K562 (cell line): Measurements from ENCODE around the gene BECN2. TPM values are rescaled to one million over a fixed set of nuclear protein-coding genes. Genes with fewer than 3 reads are reported as not detected.

Experiments used
- ADNP ChIP-seq: fragments of 200-800 bp; sonication (Bioruptor generic); IDR thresholded peaks from 2 replicates; pipeline ENCODE4 v1.6.1; 2016; ENCODE audit warnings: missing genetic modification characterization, missing compliant biosample characterization
- FOXJ2 ChIP-seq: fragments of 200-800 bp; sonication (Bioruptor generic); IDR thresholded peaks from 2 replicates; pipeline ENCODE4 v1.6.1; 2016; ENCODE audit warnings: missing genetic modification characterization, missing compliant biosample characterization
- HCFC1 ChIP-seq: IDR thresholded peaks from 2 replicates; pipeline ENCODE4 v1.6.1; 2012; ENCODE audit warnings: low read depth, low read length, improper control_type of control experiment
- JUN ChIP-seq, 2 experiments: sonication (generic) in 1 of 2; formaldehyde crosslinking in 1 of 2; IDR thresholded peaks; 2 replicates each; pipeline versions ENCODE4 v1.6.1 to v1.8.0; 2012 to 2022; ENCODE audit warnings: borderline replicate concordance in 2 of 2, mild to moderate bottlenecking in 2 of 2, improper control_type of control experiment in 1 of 2, low read depth in 1 of 2, low read length in 1 of 2, missing genetic modification reagents in 1 of 2
- NR2C2 ChIP-seq, 2 experiments: fragments of 200-800 bp in 1 of 2; sonication (Bioruptor generic) in 1 of 2; sonication (generic) in 1 of 2; formaldehyde crosslinking in 1 of 2; IDR thresholded peaks; 2 replicates each; pipeline versions ENCODE4 v1.6.1 to v1.8.0; 2016 to 2022; ENCODE audit warnings: mild to moderate bottlenecking in 1 of 2, missing compliant biosample characterization in 1 of 2, missing genetic modification characterization in 1 of 2, missing genetic modification reagents in 1 of 2
- NRF1 ChIP-seq, 2 experiments: fragments of 450-650 bp; IDR thresholded peaks in 1 of 2; conservative IDR thresholded peaks in 1 of 2; 2 replicates each; pipeline ENCODE4 v1.6.1; 2014; ENCODE audit warnings: mild to moderate bottlenecking in 2 of 2
- PHF8 ChIP-seq: fragments of 200-600 bp; sonication (generic); IDR thresholded peaks from 2 replicates; pipeline ENCODE4 v1.6.1; 2012; ENCODE audit warnings: mixed run types, mild to moderate bottlenecking, inconsistent platforms, low read length, moderate library complexity, borderline replicate concordance
- SMARCC2 ChIP-seq: fragments of 450-650 bp; IDR thresholded peaks from 2 replicates; pipeline ENCODE4 v1.6.1; 2017; ENCODE audit warnings: antibody characterized with exemption, moderate library complexity, mild to moderate bottlenecking, low read depth
- SMARCE1 ChIP-seq: fragments of 450-650 bp; IDR thresholded peaks from 2 replicates; pipeline ENCODE4 v1.7.1; 2016; ENCODE audit warnings: mild to moderate bottlenecking
- USF2 ChIP-seq: sonication (generic); formaldehyde crosslinking; IDR thresholded peaks from 2 replicates; pipeline ENCODE4 v1.5.0; 2020; ENCODE audit warnings: missing genetic modification reagents
- ZBTB2 ChIP-seq: fragments of 450-650 bp; IDR thresholded peaks from 2 replicates; pipeline ENCODE4 v1.6.1; 2016; ENCODE audit warnings: antibody characterized with exemption
- ZNF184 ChIP-seq: sonication (generic); formaldehyde crosslinking; IDR thresholded peaks from 2 replicates; pipeline ENCODE4 v1.5.0; 2020; ENCODE audit warnings: missing genetic modification reagents
- ZNF354B ChIP-seq: fragments of 250-450 bp; sonication (Bioruptor Pico); IDR thresholded peaks from 2 replicates; pipeline ENCODE4 v1.4.0; 2020
- ZNF655 ChIP-seq: fragments of 250-450 bp; sonication (Bioruptor Pico); IDR thresholded peaks from 2 replicates; pipeline ENCODE4 v1.5.0; 2021
- polyA plus RNA-seq, 8 experiments: library from polyadenylated mRNA; depleted of rRNA in 4 of 8; stranded (reverse) in 5 of 8; unstranded in 3 of 8; fragments of >200 nt; fragmentation: Nextera tagmentation in 2 of 8; fragmentation: Illumina TruSeq in 1 of 8; extraction: Ambion mirVana in 2 of 8; extraction: Trizol in 1 of 8; gene quantifications; 2 replicates each; pipeline versions ENCODE4 v1.2.1 to v1.2.3, GENCODE V29; 2011 to 2014; ENCODE audit warnings: inconsistent platforms in 1 of 8, missing spikeins in 1 of 8
- total RNA-seq, 7 experiments: library from RNA; depleted of rRNA in 6 of 7; stranded (reverse); fragments of >200 nt in 6 of 7; fragmentation: Illumina TruSeq in 2 of 7; extraction: Trizol in 2 of 7; gene quantifications; 2 replicates each; pipeline versions ENCODE4 v1.2.1 to v1.2.3, GENCODE V29; 2011 to 2021; ENCODE audit warnings: low replicate concordance in 1 of 7
- TF ChIP-seq, protein P1 (sequence below), 2 experiments: fragments of 450-650 bp; IDR thresholded peaks; 2 replicates each; pipeline ENCODE4 v1.6.1; 2016; ENCODE audit warnings: mild to moderate bottlenecking in 2 of 2, borderline replicate concordance in 1 of 2, low read depth in 1 of 2, moderate library complexity in 1 of 2

The BECN2 gene
- total and polyA plus RNA-seq, 9 of the 15 experiments (the other 6 are each of a cell fraction or from before 2014, with no cell fraction given) = not detected

- TF ChIP-seq, protein P1, sequence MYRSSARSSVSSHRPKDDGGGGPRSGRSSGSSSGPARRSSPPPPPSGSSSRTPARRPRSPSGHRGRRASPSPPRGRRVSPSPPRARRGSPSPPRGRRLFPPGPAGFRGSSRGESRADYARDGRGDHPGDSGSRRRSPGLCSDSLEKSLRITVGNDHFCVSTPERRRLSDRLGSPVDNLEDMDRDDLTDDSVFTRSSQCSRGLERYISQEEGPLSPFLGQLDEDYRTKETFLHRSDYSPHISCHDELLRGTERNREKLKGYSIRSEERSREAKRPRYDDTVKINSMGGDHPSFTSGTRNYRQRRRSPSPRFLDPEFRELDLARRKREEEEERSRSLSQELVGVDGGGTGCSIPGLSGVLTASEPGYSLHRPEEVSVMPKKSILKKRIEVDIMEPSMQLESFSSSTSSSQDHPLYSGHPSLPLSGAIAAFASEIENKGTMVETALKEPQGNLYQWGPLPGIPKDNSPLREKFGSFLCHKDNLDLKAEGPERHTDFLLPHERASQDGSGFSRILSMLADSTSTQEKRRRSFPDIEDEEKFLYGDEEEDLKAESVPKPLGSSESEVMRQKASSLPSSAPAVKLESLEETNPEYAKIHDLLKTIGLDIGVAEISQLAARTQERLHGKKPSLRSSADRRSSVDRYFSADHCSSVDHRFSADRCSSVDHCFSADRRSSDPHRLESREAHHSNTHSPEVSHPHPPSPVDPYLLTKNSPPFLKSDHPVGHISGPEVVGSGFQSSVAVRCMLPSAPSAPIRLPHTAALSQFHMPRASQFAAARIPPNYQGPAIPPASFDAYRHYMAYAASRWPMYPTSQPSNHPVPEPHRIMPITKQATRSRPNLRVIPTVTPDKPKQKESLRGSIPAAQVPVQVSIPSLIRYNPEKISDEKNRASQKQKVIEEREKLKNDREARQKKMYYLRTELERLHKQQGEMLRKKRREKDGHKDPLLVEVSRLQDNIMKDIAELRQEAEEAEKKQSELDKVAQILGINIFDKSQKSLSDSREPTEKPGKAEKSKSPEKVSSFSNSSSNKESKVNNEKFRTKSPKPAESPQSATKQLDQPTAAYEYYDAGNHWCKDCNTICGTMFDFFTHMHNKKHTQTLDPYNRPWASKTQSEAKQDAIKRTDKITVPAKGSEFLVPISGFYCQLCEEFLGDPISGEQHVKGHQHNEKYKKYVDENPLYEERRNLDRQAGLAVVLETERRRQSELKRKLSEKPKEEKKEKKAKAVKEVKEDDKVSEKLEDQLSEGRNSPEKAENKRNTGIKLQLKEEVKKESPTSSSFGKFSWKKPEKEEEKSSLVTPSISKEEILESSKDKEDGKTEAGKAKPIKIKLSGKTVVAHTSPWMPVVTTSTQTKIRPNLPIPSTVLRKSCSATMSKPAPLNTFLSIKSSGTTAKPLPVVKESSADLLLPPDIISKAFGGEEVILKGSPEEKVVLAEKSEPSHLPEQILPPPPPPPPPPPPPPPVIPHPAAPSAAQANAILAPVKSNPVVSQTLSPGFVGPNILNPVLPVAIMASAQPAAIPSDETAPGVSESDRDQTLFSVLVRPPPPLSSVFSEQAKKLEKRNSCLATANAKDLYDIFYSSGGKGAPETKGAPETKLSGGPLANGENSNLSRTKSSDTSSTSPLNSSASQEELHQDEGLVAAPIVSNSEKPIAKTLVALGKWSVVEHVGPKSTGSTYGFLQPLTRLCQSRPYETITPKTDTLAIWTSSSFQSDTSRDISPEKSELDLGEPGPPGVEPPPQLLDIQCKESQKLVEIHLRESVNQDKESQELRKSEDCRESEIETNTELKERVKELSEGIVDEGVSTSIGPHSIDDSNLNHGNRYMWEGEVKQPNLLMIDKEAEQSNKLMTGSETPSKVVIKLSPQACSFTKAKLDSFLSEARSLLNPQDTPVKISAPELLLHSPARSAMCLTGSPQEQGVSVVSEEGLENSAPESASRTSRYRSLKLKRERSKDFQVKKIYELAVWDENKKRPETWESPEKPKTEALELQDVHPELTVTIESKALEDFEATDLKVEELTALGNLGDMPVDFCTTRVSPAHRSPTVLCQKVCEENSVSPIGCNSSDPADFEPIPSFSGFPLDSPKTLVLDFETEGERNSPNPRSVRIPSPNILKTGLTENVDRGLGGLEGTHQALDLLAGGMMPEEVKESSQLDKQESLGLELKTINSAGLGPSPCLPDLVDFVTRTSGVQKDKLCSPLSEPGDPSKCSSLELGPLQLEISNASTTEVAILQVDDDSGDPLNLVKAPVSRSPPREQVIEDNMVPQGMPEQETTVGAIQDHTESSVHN (IDR thresholded peaks at IDR 0.05; ENCODE audit: borderline replicate concordance in 1 of 2, low read depth in 1 of 2) = 0 out of 4 replicates have a peak, but pooled peaks of 1 of the 2 experiments have one; percentile 47
- TF ChIP-seq NRF1 (conservative IDR thresholded peaks at IDR 0.05 in 1 of 2, IDR thresholded peaks at IDR 0.05 in 1 of 2) (peak; percentile 83), ZBTB2 (no peak), ZNF354B (no peak), NR2C2 (CRISPR knock-in tag; IDR thresholded peaks at IDR 0.05) (no peak), NR2C2 (tag; IDR thresholded peaks at IDR 0.05) (no peak), ZNF655 (CRISPR knock-in tag) (no peak), FOXJ2 (tag) (0 out of 2 replicates have a peak, but pooled peaks have one; percentile 25), HCFC1 (no peak), SMARCC2 (no peak), ADNP (tag) (no peak), PHF8 (no peak), JUN (IDR thresholded peaks at IDR 0.05; ENCODE audit: borderline replicate concordance, low read depth, low read length) (0 out of 2 replicates have a peak, but pooled peaks have one; percentile 33), JUN (CRISPR knock-in tag; IDR thresholded peaks at IDR 0.05; ENCODE audit: borderline replicate concordance) (no peak), ZNF184 (CRISPR knock-in tag) (no peak), SMARCE1 (no peak), USF2 (CRISPR knock-in tag) (peak; percentile 92)
Observed at GRCh38 chr1:241990040-241990439, 32.5 kb downstream of the BECN2 start (continued).
